Fibroblast of mammary gland (primary cell): Measurements from ENCODE around the gene HOXA13.

Source experiments
- DNase-seq: peaks from one replicate; pipeline ENCODE4 v3.0.0-alpha.2; 2010; ENCODE audit warnings: low read depth
- H3K4me3 ChIP-seq: 2 replicates; pipeline ENCODE4 v1.5.1; 2011; ENCODE audit warnings: low read depth, mild to moderate bottlenecking, low read length, moderate library complexity; ENCODE audit not compliant: control insufficient read depth
- CTCF ChIP-seq: conservative IDR thresholded peaks from 2 replicates; pipeline ENCODE4 v1.5.1; 2011; ENCODE audit warnings: low read depth, low read length, inconsistent platforms; ENCODE audit not compliant: control insufficient read depth, insufficient read depth

Gene HOXA13

GRCh38 chr7:27187475-27188385 is 12.2 kb downstream of the HOXA13 start:
- H3K4me3 ChIP-seq = no peak overlapping the region
- no peak for DNase-seq
- no peak for TF ChIP-seq CTCF

GRCh38 chr7:27186668-27187474 is 13.0 kb downstream of the HOXA13 start:
- no peak overlapping the region for H3K4me3 ChIP-seq
- no peak for DNase-seq
- no peak for TF ChIP-seq CTCF

GRCh38 chr7:27185854-27186667 is 13.8 kb downstream of the HOXA13 start:
- TF ChIP-seq CTCF = no peak
- H3K4me3 ChIP-seq = no peak overlapping the region
- no peak for DNase-seq

GRCh38 chr7:27185013-27185853 is 14.7 kb downstream of the HOXA13 start, which contains the start of gene HOXA11:
HOXA11 (minus strand) TSS chr7:27185232; CDS start chr7:27185144, 88 bp downstream.
- DNase-seq = peak; percentile 77
- no peak for TF ChIP-seq CTCF
- H3K4me3 ChIP-seq = peak within 1 kb of the TSS; percentile 53

- peak overlapping the region; percentile 53 for H3K4me3 ChIP-seq
- no peak for TF ChIP-seq CTCF
- DNase-seq = peak; percentile 44
Measured at GRCh38 chr7:27184337-27185012, 15.4 kb downstream of the HOXA13 start.
